Hematopoietic multipotent progenitor cell treated with erythropoietin and hydrocortisone succinate and interleukin-3 and kit ligand, for 17 days (in vitro differentiated cells): ENCODE data around the gene KRT4.

Experiments
- DNase-seq: peaks from one replicate; pipeline ENCODE4 v3.0.0-alpha.2; 2015; ENCODE audit warnings: low spot score

Gene KRT4

DNA sequence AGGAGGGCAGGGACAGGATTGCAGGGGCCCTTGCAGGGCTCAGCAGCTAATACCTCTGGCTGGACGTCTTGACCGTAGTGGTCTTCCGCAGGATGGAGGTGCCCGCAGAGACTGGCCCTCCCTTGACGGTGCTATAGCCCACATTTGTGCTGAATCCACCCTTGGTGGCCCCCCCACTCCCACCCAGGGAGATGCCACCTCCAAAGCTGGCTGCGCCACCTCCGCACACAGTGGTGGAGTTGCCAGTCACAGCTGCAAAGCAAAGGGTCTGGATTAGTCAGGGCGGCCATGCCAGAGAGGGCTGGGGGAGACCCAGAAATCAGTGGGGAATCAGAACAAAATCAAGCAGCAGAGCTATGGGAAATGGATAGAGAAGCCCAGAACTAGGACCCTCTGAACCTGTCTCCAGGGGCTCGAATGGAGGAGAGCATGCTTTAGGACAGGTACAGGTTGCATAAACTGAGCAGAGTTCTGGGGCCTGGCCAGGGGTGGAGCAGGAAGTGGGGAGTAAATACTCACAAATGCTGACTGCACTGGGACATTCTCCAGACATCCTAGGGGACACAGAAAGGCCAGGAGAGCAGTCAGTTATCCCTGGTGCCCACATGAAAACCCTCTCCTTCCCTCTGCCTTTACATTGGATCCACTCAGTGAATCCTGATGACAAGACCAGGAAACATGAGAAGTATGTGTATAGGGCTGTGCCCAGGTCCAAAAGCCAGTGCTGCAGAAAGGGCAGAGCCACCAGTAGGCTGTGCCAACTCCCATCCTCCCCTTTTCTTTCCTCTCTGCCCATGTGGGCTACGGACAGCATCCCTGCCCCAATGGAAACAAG, 8.1 kb upstream of the KRT4 start:
- DNase-seq = no peak

DNA sequence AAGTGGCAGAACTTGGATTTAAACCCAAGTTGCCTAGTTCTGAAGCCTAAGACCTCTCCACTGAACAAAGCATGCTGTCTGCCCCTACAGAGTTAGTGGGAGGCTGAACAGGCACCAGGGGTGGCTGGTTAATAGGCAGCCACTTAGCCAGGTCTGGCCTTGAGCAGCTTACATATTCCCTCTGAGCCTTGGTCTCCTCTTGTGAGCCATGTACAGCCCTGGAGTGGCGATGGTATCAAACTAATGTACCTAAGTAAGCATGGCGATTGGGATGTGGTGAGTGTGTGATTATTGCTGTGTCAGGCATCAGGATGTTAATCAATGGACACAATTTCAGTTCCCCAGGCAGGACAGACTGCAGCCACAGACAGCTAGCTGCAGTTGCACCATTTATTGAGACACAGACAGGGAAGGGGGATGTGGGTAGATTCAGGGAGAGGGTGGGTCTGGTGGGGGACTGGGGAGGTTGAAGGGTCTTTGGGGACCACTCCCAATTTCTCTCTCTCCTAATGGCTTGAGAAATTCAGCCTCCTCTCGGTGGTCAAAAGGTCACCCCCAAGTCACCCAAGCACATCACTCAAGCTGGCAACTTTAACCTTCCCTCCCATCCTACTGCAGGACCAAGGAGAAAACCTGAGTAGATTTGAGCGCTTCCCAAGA, 7.3 kb upstream of the KRT4 start:
- no peak for DNase-seq

DNA sequence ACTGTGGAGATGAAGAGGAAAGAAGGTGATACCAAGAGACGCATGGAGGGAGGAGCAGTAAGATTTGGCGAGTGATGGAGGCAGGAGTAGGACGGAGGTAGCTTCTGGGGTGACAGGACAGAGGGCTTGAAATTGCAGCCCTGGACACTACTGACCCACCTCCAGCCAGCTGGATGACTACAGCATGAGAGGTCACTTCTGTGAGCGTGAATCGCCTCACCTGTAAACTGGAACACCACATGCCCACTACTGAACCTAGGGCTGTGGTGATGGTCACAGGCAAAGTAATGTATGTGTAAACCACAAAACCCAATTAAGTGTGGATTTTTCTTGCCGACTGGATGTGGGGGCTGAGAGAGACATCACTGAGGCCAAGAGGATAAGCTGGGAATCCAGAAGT, 6.6 kb upstream of the KRT4 start:
- no peak for DNase-seq

DNA sequence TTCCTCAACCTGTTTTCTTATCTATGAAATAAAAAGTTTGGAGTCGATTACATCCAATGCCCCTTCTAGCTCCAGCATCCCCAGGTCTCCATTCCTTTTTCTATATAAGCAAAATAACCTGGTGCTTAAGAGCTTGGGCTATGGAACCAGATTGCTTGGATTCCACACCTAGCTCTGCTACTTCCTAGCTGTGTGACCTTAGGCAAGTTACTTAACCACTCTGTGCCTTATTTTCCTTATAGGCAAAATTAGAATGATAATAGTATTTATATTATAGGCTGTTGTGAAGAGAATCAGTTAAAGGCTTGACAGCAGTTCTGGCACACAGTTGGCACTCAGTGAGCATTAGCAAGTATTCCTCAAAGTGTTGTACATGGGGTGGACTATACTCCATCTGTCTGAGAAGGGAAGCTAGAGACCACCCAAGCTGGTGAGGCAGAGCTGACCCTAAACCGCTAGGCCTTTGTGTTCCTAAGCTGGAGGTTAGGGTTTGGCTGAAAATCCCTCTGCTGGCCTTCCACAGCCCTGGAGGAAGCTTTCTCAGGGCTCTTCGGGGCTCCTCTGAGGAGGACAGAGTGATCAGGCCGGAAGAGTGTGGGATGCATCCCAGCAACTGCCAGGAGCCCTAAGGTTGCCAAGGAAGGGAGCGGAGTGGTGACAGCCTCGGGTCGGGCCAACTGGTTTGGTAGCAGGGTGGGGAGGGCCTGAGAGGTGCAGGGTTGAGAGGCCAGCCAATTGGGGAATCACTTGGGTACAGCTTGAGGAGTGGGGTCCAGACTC, 6.0 kb upstream of the KRT4 start:
- DNase-seq = no peak

DNA sequence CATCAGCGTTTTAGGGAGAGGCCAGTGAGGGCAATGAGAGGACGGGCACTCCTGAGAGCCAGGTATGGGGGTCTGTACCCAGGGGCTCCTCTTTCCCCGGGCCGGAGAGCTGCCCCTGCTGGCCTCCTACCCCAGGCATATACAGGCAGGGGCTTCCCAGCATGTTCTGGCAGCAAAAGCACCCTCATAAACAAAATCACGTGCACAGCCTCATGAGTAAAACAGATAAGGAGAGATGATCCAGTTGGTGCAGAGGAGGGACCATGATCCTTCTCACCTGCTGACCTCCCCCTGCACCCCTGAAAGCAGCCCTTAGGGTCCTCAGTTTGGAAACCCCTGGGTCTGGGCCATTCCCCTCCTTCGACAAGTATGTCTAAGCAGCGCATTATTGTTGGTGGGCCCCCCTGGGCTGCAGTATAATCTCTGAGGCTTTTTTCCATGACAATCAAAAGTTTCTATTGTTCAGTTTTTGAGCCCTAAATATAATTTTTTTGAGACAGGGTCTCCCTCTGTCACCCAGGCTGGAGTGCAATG, 5.0 kb upstream of the KRT4 start:
- DNase-seq = no peak

DNA sequence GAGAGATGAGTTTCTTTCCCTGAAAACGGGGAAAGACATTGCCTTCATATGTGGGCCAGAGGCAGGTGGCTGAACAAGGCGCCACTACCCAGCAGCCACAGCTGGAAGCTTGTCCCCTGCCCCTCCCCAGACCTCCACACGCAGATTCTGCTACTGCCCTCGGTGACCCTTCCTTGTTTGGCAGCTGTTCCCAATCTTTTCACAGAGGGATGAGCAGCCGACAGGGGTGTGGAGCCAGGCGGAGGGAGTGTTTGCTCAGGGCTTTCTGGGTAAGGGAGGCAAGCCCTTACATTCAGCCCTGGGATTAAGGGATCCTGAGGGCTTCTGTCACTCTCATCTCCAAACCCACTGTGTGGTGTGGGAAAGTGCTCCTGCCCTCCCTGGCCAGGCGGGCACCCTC, 4.5 kb upstream of the KRT4 start:
- no peak for DNase-seq

DNA sequence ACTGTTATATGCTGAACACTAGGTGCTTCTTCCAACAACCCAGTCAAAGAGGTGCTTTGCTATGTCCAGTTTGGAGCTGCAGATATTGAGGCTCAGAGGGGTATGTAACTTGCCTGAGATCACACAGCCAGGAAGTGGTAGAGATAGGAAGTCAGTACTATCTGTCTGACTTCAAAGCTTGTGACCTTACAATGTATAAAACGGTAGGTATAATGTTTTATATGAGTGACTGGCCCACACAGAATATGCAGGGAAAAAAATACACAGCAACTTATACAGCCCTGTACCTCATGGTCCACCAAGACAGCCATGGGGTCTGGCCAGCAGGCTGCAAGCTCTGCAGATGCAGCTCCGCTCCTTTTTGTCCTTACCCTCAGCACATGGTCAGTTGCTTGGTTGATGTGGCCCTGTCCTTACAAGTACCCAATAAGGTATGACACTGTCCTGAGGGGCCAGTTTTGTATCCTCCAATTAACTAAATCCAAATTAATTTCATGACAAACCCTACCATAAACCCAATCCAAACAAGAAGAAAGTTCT, 3.9 kb upstream of the KRT4 start:
- no peak for DNase-seq

DNA sequence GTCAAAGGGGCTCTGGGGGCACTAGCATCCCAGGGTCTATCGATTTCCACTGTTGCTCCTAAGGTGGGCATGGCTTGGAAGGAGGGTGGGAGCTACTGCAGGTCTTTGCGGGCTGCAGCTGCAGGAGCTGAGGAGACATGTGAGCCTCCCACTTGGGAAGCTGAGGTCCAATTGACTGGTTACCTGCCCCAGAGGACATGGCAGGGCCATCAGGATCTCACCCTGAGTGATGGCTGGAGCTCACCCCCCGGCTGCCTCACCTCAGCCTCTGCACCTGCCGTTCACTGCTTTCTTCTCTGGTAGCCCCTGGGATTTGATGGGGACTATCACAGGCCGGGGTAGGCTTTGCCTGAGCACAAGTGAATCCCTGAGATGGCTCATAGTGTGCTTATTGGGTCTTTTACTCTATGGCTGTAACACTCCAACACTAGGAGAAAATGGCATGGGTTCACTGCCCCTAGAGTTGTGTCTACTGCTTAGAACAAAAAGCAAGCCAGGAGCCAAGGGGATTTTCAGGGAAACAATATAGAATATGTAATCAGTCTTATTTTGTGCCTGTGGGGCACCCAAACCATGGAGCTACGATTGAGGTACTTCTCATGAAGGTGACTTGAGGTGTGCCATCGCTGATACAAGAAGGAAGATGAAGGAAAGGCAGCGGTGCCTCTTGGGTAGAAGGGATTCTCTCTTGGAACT, 3.2 kb upstream of the KRT4 start:
- DNase-seq = no peak

DNA sequence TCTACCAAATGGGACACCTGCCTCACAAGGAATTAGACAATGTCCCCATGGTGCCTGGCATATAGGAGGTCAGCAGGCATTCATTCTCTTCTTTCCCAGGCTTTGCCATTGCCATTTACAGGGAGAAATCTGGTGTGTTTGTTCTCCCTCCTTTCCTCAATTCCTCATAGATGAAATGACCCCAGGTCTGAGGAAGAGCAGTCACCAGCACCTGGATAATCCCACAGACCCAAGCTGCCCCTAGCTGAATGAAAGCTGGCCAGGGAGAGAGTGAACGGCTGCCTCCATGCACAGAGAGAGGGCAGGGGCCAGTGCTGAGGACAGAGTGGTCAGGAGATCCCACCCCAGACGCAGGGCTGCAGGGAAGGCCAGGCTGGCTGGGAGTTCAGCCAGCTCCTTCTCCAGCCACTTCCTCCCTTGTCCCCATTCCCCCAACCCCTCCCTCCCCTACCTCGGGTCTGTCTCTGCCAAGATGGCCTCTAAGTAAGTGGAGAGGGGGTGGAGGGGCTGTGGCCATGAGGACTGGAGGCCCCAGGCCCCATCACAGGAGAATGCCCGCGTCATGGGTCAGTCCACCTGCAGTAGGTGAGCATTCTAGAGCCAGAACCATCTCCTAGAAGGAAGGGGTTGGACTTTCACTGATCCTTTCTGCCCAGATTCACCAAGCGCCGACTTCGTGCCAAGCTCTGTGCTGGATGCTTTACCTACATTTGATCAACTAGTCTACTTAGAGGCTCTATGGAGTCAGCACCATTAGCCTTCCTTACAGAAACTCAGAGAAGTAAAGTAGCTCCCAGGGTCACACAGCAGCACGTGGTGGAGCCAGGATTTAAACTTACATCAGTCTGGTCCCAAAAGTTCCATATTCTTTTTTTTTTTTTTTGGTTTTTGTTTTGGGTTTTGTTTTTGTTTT, 2.0 kb upstream of the KRT4 start:
- no peak for DNase-seq

DNA sequence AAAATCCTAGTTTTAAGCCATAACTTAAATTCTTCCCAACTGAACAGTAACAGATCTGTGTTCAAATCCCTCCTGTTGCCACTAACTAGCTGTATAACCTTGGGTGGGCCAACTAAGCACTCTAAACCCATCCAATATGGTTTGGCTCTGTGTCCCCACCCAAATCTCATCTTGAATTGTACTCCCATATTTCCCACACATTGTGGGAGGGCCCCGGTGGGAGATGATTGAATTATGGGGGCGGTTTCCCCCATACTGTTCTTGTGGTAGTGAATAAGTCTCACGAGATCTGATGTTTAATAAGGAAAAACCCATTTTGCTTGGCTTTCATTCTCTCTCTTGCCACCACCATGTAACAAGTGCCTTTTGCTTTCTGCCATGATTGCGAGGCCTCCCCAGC, 1.2 kb upstream of the KRT4 start:
- DNase-seq = no peak

DNA sequence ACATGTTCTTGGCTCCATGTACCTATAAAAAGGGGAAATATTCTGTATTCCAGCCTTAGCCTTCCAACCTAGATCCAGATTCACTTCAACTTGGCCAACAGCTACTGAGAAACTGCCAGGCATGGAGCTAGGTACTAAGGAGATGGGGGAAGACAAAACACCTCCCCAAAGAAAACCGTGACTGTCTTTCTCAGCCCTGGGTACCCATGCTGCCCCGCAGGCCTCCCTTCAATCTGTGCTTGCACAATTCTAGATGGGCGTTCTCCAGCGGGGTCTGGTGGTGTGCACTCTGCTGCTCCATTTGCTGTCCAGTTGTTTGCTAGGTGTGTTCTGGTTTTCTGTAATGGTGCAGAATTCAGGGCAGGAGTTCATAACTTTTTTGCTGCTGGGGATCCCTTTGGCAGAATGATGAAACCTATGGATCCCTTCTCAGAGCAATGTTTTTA, 817 bp upstream of the KRT4 start:
- DNase-seq = no peak

DNA sequence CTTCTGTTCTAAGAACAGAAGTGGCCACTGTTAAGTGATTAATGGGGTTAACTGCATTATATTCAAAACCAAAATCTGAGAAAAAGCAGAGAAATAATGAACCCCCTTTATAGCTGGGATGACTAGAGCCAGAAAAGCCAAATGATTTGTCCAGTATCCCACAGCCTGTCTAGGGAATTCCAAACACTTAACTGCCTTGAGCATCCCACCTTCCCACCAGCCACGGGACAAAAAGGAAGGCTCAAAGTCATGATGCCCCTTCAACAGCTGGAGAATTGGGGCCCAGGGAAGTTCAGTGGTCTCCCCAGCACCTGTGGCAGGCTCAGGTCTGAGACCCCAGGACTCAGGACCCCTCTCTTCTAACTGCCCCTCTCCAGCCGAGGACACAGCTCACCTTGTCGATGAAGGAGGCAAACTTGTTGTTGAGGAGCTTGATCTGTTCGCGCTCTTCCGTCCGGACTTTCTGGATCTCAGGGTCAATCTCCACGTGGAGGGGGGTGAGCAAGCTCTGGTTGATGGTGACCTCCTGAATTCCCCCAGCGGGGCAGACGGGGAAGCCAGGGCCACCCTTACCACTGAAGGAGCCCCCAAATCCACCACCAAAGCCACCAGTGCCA, 605 bp downstream of the KRT4 start:
- no peak for DNase-seq

DNA sequence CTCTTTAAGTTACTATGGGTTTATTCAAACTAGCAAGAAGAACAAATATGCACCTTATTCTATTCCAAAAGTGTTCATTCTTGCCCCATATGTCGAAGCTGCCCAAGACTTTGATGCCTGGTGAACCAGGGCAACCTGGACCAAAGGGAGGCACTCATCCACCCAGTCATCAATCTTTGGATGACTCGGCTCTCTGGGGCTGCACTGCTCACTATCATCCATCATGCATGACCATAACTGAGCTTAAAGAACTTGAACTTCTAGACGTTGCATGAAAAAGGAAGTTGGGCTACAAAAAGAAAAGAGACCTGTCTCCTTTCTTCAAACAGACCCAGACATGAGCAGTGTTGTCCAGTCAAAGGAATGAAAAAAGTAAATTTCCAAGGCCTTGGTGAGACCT, 1.2 kb downstream of the KRT4 start:
- no peak for DNase-seq

DNA sequence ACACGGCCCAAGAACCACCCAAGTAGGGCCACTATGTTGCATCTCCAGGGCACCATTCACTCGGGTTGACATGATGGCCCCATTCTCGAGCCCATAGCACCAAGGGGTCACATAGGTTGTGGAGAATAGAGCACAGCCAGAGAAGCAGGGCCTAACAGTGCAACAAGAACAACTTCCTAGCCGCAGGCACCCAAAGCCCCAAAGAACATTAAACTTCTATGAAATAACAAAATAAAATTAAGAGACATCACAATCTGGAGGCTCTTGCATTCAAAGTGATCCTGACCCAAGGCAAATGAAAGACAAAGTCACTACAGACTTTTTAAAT, 1.9 kb downstream of the KRT4 start:
- DNase-seq = no peak

DNA sequence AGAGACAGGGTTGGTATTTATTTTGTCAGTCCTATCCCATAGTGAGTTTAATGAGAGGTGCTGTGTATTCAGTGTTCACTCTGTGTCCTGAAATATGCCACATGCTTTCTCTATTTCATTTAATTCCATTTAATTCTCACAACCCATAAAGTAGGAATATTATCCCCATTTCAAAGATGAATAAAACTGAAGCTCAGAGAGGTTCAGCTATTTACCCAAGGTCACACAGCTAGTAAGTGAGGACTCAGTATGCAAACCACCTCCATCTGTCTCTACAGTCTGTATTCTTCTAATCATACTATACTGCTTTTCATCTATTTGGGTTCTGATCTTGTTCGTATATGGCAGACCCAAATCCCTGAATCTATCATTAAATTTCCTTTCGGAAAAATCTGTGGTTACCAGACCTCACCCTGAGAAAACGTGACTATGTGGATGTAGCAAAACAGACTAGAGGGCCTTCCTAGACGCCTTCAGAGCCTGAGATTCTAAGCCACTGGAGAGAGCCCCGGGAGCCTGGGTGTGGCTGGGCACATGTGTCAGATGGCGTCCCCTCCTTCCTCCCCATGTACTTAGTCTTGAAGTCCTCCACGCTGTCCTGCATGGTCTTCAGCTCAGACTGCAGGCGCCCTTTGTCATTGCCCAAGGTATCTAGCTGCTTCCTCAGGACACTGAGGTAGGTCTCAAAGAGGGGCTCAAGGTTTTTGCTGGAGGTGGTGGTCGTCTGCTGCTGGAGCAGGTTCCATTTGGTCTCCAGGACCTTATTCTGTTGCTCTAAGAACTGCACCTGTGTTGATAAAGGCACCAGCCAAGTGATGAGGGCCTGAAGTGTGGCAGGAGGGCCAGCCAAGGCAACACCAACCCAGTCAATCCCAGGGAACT, 2.5 kb downstream of the KRT4 start:
- no peak for DNase-seq

DNA sequence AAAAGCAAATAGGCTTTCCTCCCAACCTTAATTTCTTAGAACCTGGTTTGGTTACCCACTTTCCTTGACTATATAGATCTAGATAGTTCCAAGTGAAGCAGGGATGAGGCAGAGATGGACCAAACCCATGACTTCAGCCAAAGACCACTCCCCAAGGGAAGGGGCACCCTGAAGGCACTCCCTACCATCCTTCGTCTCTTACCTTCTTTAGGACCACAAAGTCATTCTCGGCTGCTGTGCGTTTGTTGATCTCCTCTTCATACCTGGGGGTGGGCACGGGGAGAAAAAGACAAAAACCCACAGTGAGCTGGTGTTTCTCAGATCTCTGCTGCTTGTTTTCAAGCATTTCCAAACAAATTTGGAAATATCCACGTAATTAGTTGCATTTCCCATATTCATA, 3.4 kb downstream of the KRT4 start:
- no peak for DNase-seq

DNA sequence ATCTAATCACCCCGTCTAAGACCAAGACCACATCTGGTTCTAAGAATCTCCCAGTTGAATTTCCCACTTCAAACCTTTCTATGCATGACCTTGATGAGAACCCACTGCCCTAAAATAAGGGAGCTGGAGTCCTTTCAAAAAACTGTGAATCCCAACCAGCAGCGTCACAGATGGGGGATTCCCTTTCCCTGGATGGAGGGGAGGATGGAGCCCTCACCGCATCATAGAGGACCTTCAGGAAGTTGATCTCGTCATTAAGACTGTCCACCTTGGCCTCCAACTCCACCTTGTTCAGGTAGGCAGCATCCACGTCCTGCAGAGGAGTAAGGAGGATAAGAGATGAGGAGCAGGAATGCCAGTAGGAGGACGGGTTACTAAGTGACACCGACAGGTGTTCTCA, 4.8 kb downstream of the KRT4 start:
- DNase-seq = no peak

DNA sequence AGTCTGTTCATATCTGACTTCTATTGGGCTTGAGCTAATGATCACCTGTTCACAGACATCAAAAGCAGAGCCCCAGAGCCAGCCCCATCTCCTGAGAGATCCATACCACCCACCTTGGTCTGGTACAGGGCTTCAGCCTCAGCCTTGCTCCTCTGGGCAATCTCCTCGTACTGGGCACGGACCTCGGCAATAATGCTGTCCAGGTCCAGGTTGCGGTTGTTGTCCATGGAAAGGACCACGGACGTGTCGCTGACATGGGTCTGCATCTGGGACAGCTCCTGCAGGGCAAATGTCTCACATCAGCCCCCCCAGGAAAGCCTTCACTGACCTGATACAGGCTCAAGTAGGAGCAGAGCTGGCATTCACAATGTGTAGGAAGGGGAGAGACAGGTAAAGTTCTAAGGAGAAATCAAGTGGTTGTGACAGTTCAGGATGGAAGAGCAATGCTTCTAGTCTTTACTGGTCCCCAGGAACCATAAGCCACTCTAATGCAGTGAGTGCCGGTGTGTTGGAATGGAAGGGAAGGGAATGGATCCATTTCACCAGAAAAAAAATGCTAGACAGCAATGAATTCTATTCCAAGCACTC, 5.2 kb downstream of the KRT4 start:
- DNase-seq = no peak
